ENCODE results near the gene FGFR1OP2. TPM values are rescaled to one million over a fixed set of nuclear protein-coding genes. Genes with fewer than 3 reads are reported as not detected.

The FGFR1OP2 gene
- total and polyA plus RNA-seq, 3 donors from 2014 or later, result 30.5 to 103 (median 102) TPM

- H3K9me3 ChIP-seq, result no peaks in the 10 kb centered on the region
- H3K27me3 ChIP-seq, result no peaks in the 10 kb centered on the region
- H3K4me1 ChIP-seq, result peaks cover 43% of the 10 kb centered on the region
- peak; percentile 96 for DNase-seq
- peak within 1 kb of the TSS; percentile 89 to 91 for H3K4me3 ChIP-seq
- no peaks in the 10 kb centered on the region for H3K36me3 ChIP-seq (ENCODE audit: low read depth, missing control alignments)
- 0% methylated on average over 18 to 39 of the region's 71 CpGs for WGBS, 2 donors
- intact Hi-C loops (cut with DNase I; ENCODE audit: low total_unique reads), result no loop called here
- TF ChIP-seq POLR2A (IDR thresholded peaks at IDR 0.05) (no peak), CTCF (IDR thresholded peaks at IDR 0.05) (peak; percentile 92 to 94 (median 93))
- H3K27ac ChIP-seq, result peak within 1 kb of the TSS; percentile 95
These were observed 76.0 kb downstream of the FGFR1OP2 start, which contains the start of gene TM7SF3 for GRCh38 chr12:27014085-27014858. TM7SF3 (minus strand) TSS chr12:27014384; CDS start chr12:27014168, 216 bp downstream.

- intact Hi-C loops (cut with DNase I; ENCODE audit: low total_unique reads), result no loop called here
- TF ChIP-seq POLR2A (IDR thresholded peaks at IDR 0.05), result no peak
- TF ChIP-seq CTCF (IDR thresholded peaks at IDR 0.05), result no peak
- 30 to 32% methylated on average over 12 of the region's 12 CpGs for WGBS, 2 donors
- Histone ChIP-seq H3K9me3 (no peaks in the 10 kb centered on the region), H3K4me3 (peak overlapping the region; percentile 89 to 91), H3K27me3 (no peaks in the 10 kb centered on the region), H3K4me1 (peaks cover 43% of the 10 kb centered on the region), H3K36me3 (ENCODE audit: low read depth, missing control alignments) (no peaks in the 10 kb centered on the region), H3K27ac (peak overlapping the region; percentile 95)
- no peak for DNase-seq
These were observed 76.8 kb downstream of the FGFR1OP2 start for GRCh38 chr12:27014859-27015729.

- Histone ChIP-seq H3K9me3 (no peaks in the 10 kb centered on the region), H3K27me3 (no peaks in the 10 kb centered on the region), H3K4me1 (peaks cover 43% of the 10 kb centered on the region), H3K36me3 (ENCODE audit: low read depth, missing control alignments) (no peaks in the 10 kb centered on the region), H3K4me3 (no peak overlapping the region), H3K27ac (peak overlapping the region in 1 of 2 donors; percentile 95)
- TF ChIP-seq CTCF (IDR thresholded peaks at IDR 0.05), result peak in 1 of 3 experiments; percentile 42
- no peak for TF ChIP-seq POLR2A (IDR thresholded peaks at IDR 0.05)
- intact Hi-C loops (cut with DNase I; ENCODE audit: low total_unique reads), result no loop called here
- WGBS, 2 donors, result 33 to 35% methylated on average over 2 of the region's 2 CpGs
- DNase-seq, result no peak
These were observed 77.4 kb downstream of the FGFR1OP2 start for GRCh38 chr12:27015730-27016076.

Other genes with a start within 250 kb of the FGFR1OP2 start
- 10 to 100 TPM; 56.9 to 60.6 TPM for gene ITPR2, start 105.3 kb upstream of the FGFR1OP2 start, total RNA-seq
- 4.9 TPM for gene ITPR2, start 105.3 kb upstream of the FGFR1OP2 start, polyA plus RNA-seq (ENCODE audit: insufficient read depth, low read depth, low replicate concordance)
- gene INTS13, start 489 bp upstream of the FGFR1OP2 start, total RNA-seq, result 10 to 100 TPM; 18.2 to 25.2 TPM
- gene INTS13, start 489 bp upstream of the FGFR1OP2 start, polyA plus RNA-seq (ENCODE audit: insufficient read depth, low read depth, low replicate concordance), result 20.1 TPM
- gene TM7SF3, start 75.9 kb downstream of the FGFR1OP2 start, total RNA-seq, result 10 to 100 TPM; 64.4 to 69.6 TPM
- gene TM7SF3, start 75.9 kb downstream of the FGFR1OP2 start, polyA plus RNA-seq (ENCODE audit: insufficient read depth, low read depth, low replicate concordance), result 73.1 TPM
- 10 to 100 TPM; 72.5 to 83.2 TPM for gene MED21, start 84.1 kb downstream of the FGFR1OP2 start, total RNA-seq
- 65.4 TPM for gene MED21, start 84.1 kb downstream of the FGFR1OP2 start, polyA plus RNA-seq (ENCODE audit: insufficient read depth, low read depth, low replicate concordance)
- gene C12orf71, start 144.1 kb downstream of the FGFR1OP2 start, total RNA-seq, result under 1 TPM in 1 of 2 donors, not detected in 1; 0.81 TPM
- 4.5 TPM for gene C12orf71, start 144.1 kb downstream of the FGFR1OP2 start, polyA plus RNA-seq (ENCODE audit: insufficient read depth, low read depth, low replicate concordance)

Measured in testis (tissue), 3 donors.